ENCODE data around the gene TPH2. TPM values are rescaled to one million over a fixed set of nuclear protein-coding genes. Genes with fewer than 3 reads are reported as not detected.

Gene TPH2
- total and polyA plus RNA-seq, 9 of the 15 experiments (the other 6 are each of a cell fraction or from before 2014, with no cell fraction given), result 0.06 to 0.28 (median 0.14) TPM; not detected in 4

DNA sequence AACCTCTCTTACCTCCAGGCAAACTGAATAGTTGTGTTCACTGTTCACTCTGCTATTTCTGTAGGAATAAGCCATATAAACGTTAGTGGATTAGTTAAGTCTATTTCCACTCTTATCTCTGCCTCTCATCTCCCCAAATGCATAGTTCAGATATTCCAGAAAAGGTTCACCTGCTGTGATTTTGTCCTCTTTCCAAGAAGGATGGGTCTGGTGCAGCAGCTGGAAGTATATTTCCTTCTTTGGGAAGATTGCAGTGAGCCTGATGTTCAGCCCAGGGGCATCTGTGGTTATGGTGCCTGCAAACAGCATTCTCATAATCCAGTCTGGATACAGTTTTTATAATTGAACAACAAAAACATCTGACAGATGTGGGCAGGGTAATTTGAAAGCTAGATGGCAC is 97.7 kb downstream of the TPH2 start (continued):
- TF ChIP-seq, protein P1, sequence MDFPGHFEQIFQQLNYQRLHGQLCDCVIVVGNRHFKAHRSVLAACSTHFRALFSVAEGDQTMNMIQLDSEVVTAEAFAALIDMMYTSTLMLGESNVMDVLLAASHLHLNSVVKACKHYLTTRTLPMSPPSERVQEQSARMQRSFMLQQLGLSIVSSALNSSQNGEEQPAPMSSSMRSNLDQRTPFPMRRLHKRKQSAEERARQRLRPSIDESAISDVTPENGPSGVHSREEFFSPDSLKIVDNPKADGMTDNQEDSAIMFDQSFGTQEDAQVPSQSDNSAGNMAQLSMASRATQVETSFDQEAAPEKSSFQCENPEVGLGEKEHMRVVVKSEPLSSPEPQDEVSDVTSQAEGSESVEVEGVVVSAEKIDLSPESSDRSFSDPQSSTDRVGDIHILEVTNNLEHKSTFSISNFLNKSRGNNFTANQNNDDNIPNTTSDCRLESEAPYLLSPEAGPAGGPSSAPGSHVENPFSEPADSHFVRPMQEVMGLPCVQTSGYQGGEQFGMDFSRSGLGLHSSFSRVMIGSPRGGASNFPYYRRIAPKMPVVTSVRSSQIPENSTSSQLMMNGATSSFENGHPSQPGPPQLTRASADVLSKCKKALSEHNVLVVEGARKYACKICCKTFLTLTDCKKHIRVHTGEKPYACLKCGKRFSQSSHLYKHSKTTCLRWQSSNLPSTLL (IDR thresholded peaks at IDR 0.05), result no peak
- no peak for TF ChIP-seq FOXJ2 (tag; IDR thresholded peaks at IDR 0.05)
- TF ChIP-seq, protein P2, sequence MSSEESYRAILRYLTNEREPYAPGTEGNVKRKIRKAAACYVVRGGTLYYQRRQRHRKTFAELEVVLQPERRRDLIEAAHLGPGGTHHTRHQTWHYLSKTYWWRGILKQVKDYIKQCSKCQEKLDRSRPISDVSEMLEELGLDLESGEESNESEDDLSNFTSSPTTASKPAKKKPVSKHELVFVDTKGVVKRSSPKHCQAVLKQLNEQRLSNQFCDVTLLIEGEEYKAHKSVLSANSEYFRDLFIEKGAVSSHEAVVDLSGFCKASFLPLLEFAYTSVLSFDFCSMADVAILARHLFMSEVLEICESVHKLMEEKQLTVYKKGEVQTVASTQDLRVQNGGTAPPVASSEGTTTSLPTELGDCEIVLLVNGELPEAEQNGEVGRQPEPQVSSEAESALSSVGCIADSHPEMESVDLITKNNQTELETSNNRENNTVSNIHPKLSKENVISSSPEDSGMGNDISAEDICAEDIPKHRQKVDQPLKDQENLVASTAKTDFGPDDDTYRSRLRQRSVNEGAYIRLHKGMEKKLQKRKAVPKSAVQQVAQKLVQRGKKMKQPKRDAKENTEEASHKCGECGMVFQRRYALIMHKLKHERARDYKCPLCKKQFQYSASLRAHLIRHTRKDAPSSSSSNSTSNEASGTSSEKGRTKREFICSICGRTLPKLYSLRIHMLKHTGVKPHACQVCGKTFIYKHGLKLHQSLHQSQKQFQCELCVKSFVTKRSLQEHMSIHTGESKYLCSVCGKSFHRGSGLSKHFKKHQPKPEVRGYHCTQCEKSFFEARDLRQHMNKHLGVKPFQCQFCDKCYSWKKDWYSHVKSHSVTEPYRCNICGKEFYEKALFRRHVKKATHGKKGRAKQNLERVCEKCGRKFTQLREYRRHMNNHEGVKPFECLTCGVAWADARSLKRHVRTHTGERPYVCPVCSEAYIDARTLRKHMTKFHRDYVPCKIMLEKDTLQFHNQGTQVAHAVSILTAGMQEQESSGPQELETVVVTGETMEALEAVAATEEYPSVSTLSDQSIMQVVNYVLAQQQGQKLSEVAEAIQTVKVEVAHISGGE (CRISPR knock-in tag; IDR thresholded peaks at IDR 0.05), result no peak
- TF ChIP-seq, protein P3, sequence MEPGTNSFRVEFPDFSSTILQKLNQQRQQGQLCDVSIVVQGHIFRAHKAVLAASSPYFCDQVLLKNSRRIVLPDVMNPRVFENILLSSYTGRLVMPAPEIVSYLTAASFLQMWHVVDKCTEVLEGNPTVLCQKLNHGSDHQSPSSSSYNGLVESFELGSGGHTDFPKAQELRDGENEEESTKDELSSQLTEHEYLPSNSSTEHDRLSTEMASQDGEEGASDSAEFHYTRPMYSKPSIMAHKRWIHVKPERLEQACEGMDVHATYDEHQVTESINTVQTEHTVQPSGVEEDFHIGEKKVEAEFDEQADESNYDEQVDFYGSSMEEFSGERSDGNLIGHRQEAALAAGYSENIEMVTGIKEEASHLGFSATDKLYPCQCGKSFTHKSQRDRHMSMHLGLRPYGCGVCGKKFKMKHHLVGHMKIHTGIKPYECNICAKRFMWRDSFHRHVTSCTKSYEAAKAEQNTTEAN (CRISPR knock-in tag; IDR thresholded peaks at IDR 0.05), result no peak

Data from K562 (cell line).